GM18868 (cell line): ENCODE data around the gene TMOD2.

Experiments
- ATAC-seq: cut with Tn5 transposase; IDR thresholded peaks from one replicate; pipeline ENCODE4 v1.9.1; 2021; ENCODE audit warnings: mild to moderate bottlenecking, moderate library complexity; ENCODE audit not compliant: unreplicated experiment

Gene TMOD2

GRCh38 chr15:51750792-51751696, at the start of gene TMOD2:
Gene TMOD2 (plus strand): TSS chr15:51751597. CDS start chr15:51766442, 14,845 bp downstream.
- peak; percentile 77 for ATAC-seq

- ATAC-seq: no peak
These were observed 48.7 kb upstream of the TMOD2 start for GRCh38 chr15:51702710-51703109.

DNA sequence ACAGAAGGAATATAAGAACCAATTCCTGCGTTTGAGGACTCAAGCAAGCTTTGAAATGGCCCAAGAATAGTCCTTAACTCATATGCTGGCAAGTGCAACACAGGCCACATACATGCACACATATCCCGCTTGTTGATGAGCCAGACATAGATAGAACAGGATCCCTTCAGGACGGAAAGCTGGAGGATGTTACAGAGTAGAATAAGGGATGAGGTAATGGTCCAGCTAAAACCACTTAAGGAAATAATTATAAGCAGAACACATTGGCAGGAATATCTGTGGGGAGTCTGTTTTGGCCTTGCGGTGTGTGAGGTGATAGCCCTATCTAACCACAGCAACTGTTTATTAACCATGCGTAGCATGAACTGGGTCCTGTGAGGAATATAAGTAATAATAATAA, 45.1 kb upstream of the TMOD2 start:
- no peak for ATAC-seq

GRCh38 chr15:51706926-51707608, 44.3 kb upstream of the TMOD2 start:
- ATAC-seq: no peak

GRCh38 chr15:51708013-51708412, 43.4 kb upstream of the TMOD2 start:
- no peak for ATAC-seq

GRCh38 chr15:51709031-51709430, 42.4 kb upstream of the TMOD2 start:
- no peak for ATAC-seq

- ATAC-seq: no peak
These were observed 37.2 kb upstream of the TMOD2 start for GRCh38 chr15:51714162-51714561.

DNA sequence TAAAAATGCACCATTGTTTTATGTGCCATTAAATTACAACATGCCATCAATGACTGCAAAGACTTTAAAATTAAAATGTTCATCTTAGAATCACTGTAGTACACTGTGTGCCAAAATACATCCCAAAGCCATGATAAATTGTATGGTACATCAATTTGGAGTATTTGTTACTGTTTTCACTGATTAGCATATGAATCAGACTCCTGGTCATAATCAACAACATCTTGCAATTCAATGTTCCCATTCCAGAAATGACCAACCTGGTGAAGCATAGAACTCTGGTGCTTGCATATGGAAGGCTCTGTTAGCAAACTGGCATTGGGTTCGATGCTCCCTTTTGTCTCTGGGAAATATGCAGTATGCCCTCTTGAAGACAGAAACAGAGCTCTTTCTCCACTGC, 36.5 kb upstream of the TMOD2 start:
- ATAC-seq: no peak

DNA sequence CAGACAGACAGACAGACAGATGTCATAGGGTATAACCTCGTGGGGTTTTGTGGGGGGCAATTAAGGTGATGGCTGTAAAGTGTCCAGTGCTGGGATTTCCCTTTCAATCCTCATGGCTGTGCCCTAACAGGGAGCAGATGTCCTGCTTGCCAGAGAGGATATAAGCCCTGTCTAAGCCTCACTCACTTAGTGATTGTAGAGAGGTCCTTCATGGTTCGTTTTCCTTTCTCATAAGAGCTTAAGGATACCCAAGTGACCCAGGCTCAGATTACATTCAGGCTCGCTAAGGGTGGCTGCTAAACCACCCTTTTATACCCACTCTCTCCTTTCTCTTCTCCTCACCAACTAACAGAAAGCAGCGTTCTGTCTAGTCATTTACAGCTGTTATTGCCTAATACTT, 33.2 kb upstream of the TMOD2 start:
- no peak for ATAC-seq

DNA sequence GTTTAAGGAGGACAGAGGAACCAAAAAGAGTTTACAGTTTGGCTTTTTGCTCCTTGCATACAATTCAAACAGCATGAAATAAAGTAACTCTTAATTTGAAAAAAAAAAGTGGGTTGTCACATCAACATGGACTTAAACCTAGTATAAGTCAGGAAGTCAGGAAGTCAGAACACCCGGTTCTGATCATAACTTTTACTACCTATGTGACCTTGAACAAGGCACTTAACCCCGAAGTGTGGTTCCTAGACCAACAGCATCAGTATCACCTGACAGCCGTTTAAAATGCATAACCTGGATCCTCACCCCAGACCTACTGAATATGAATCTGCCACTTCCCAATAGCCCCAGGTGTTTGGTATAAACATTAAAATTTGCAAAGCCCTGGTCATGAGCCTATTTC, 32.7 kb upstream of the TMOD2 start:
- ATAC-seq: no peak

GRCh38 chr15:51720201-51720995, 31.0 kb upstream of the TMOD2 start:
- ATAC-seq: no peak

GRCh38 chr15:51721199-51721960, 30.0 kb upstream of the TMOD2 start:
- ATAC-seq: no peak

- ATAC-seq: no peak
These were observed 27.2 kb upstream of the TMOD2 start for GRCh38 chr15:51724199-51724598.

- no peak for ATAC-seq
These were observed 26.7 kb upstream of the TMOD2 start for GRCh38 chr15:51724673-51725072.

GRCh38 chr15:51726302-51727073, 24.9 kb upstream of the TMOD2 start:
- peak; percentile 93 for ATAC-seq

DNA sequence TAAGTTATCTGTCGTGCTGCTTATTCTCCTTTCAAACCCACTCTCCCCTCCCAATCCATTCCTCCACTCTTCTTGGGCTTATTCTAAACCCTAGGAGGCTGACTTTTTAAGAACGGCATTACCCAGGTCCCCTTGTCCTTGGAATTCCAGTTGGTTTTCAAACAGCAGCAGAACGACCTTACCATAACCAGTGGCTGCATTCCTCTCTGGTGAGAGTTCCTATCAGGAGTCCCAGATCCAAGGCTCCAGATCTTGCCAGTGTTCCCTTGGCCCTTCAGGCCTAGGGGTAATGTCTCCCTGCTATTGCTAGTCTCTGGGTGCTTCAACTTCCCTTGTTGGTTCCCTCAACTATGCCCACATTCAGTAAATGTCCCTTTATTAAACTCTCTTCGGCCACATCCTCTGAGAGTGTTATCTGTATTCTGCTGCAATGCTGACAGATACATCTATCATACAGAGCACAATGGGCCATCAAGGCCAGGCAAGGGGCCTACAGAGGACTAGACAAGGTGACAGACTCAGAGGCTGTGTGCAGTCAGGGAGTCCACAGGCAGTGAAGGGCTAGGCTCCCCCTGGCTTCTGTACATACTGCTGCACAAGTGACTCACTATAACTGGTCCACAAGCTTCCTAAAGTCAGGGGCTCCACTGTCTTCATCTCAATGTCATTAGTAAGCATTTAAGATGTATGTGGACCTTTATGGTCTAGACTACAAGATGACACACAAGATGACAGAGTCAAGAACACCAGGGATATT, 24.1 kb upstream of the TMOD2 start:
- peak; percentile 29 for ATAC-seq

DNA sequence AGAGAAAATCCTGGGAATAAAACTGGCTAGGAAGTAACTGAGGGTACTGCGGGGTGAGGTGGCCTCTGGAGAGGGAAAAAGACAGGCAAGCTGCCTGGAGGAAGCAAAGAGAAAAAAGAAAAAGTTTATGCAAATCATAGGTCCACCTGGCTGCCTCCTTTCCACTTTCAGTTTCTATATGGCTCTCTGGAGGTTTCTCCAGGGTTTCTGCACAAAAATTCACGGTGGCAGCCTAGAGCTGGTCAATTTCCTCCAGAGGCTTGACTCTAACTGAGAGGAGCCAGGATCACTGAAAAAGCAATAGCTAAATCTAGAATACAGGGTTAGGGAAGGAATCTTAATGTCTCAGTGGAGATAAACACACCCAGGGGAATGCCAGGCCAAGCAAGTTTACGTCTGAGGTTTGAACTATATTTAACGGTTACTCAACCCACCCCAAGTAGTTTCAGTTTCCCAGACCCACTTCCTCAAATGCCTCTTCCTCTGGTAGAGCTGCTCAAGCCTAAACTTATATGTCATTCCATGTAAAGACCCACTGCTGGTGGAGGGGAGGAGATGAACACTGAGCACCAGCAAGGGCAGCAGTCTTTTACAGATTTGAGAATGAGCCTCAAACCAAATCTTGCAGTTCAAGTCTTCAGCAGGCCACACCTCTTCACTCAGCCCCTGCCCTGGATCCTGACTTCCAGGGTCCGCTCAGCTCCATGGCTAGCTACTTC, 19.7 kb upstream of the TMOD2 start:
- ATAC-seq: peak; percentile 55

GRCh38 chr15:51732646-51733045, 18.8 kb upstream of the TMOD2 start:
- no peak for ATAC-seq
